Measurements from ENCODE around the gene CIZ1. TPM values are rescaled to one million over a fixed set of nuclear protein-coding genes. Genes with fewer than 3 reads are reported as not detected.

The CIZ1 gene
- total RNA-seq, 1 experiment from 2014 or later = 104 TPM

DNA sequence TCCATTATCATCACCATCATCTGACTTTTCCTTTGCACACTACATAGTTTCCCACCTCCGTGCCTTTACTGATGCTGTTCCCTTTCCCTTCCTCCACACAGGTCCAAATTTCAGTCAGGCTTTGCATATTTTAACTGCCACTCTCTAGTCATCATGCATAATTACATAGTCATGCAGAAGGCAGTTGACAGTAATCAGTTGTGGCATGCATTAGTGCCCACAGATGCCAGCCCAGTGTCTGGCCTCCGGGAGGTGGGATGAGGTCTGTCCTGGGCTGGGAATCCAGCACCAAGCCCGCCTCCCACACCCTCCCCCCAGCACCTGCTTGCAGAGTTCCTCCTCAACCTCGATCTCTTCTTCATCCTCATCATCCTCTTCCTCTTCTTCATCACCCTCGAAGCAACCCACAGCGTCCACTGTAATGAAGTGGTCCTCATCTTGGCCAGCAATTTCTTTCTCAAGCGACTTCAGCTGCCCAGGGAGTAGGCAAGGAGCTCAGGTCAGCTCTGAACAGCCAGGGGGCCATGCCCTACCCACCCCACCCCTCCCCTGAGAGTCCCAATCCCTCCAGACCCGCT lies 22.6 kb downstream of the CIZ1 start:
- Mint-ChIP-seq H3K27me3 (ENCODE audit: low read depth) (no peaks in the 10 kb centered on the region), H3K4me1 (no peaks in the 10 kb centered on the region), H3K9me3 (no peaks in the 10 kb centered on the region), H3K4me3 (no peak overlapping the region), H3K27ac (no peak overlapping the region), H3K36me3 (ENCODE audit: insufficient read depth in 1 of 3, low read depth in 3 of 3) (peaks cover 20 to 64% (median 45%) of the 10 kb centered on the region in 3 experiments)
- H3K14ac ChIP-seq (ENCODE audit: insufficient read depth, low read length) = no peak overlapping the region
- no peak overlapping the region for H3K9ac ChIP-seq (ENCODE audit: extremely low read depth, insufficient read length, low read length)
- no peak overlapping the region for H3T11ph ChIP-seq (ENCODE audit: low read length)
- no peak overlapping the region for H2BK20ac ChIP-seq (ENCODE audit: low read depth, low read length, poor library complexity, severe bottlenecking)
- H3K56ac ChIP-seq (ENCODE audit: insufficient read length, low read depth, low read length) = no peak overlapping the region
- H3K4me2 ChIP-seq (ENCODE audit: insufficient read depth, insufficient read length, low read length) = no peak overlapping the region
- no peak for DNase-seq
- H4K5ac ChIP-seq (ENCODE audit: insufficient read length, low read depth, low read length) = no peak overlapping the region
- no peak overlapping the region for H2BK15ac ChIP-seq (ENCODE audit: low read depth, low read length)
- no peak overlapping the region for H4K8ac ChIP-seq (replicated peaks; ENCODE audit: insufficient read length, low read depth, low read length)
- WGBS (ENCODE audit: extremely low coverage, insufficient read length, low lambda C conversion rate) = 100% methylated on average over 3 of the region's 8 CpGs
- no peak overlapping the region for H3K27ac ChIP-seq (ENCODE audit: insufficient read length, low read depth, low read length)
- no peak overlapping the region for H3K4ac ChIP-seq (ENCODE audit: low read depth, low read length)
- H3K4me1 ChIP-seq (ENCODE audit: insufficient read depth, low read length) = no peaks in the 10 kb centered on the region
- H2BK12ac ChIP-seq (ENCODE audit: insufficient read length, low read depth, low read length) = no peak overlapping the region
- H2AK5ac ChIP-seq (ENCODE audit: insufficient read length, low read length) = no peak overlapping the region
- TF ChIP-seq, protein P1, sequence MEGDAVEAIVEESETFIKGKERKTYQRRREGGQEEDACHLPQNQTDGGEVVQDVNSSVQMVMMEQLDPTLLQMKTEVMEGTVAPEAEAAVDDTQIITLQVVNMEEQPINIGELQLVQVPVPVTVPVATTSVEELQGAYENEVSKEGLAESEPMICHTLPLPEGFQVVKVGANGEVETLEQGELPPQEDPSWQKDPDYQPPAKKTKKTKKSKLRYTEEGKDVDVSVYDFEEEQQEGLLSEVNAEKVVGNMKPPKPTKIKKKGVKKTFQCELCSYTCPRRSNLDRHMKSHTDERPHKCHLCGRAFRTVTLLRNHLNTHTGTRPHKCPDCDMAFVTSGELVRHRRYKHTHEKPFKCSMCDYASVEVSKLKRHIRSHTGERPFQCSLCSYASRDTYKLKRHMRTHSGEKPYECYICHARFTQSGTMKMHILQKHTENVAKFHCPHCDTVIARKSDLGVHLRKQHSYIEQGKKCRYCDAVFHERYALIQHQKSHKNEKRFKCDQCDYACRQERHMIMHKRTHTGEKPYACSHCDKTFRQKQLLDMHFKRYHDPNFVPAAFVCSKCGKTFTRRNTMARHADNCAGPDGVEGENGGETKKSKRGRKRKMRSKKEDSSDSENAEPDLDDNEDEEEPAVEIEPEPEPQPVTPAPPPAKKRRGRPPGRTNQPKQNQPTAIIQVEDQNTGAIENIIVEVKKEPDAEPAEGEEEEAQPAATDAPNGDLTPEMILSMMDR (conservative IDR thresholded peaks at IDR 0.05) = no peak
- no peak overlapping the region for H2BK120ac ChIP-seq (ENCODE audit: low read depth, low read length, poor library complexity, severe bottlenecking)
- no peak overlapping the region for H2BK5ac ChIP-seq (ENCODE audit: insufficient read length, low read length)
- no peaks in the 10 kb centered on the region for H3K9me3 ChIP-seq (ENCODE audit: control insufficient read depth, low read depth, low read length)
- no peak overlapping the region for H4K91ac ChIP-seq (ENCODE audit: insufficient read length, low read depth, low read length)
- no peaks in the 10 kb centered on the region for H3K79me1 ChIP-seq (ENCODE audit: insufficient read depth, low read depth, low read length, poor library complexity, severe bottlenecking)
- H3K18ac ChIP-seq (ENCODE audit: insufficient read length, low read depth, low read length) = no peak overlapping the region
- H4K20me1 ChIP-seq (ENCODE audit: control insufficient read depth, insufficient read depth, insufficient read length) = no peaks in the 10 kb centered on the region
- no peaks in the 10 kb centered on the region for H3K23me2 ChIP-seq (ENCODE audit: insufficient read length, low read depth, low read length, poor library complexity, severe bottlenecking)
- no peaks in the 10 kb centered on the region for H3K79me2 ChIP-seq (ENCODE audit: insufficient read depth, low read length)
- no peak overlapping the region for H3K23ac ChIP-seq (ENCODE audit: insufficient read length, low read depth, low read length)
- no peaks in the 10 kb centered on the region for H3K27me3 ChIP-seq (ENCODE audit: insufficient read depth, low read length)
- no peak overlapping the region for H2AFZ ChIP-seq (ENCODE audit: low read length)

All from H9 (cell line).